WTC11 (cell line): ENCODE results near the gene ZNF598. TPM values are rescaled to one million over a fixed set of nuclear protein-coding genes. Genes with fewer than 3 reads are reported as not detected.
"Not testable (repeated sequence)": the region's sequence is repeated elsewhere in the genome, so short reads cannot be mapped to it uniquely, and the experiment has no call there.

Experiments used
- ATAC-seq: fragments of 200-7000 bp; cut with Tn5 transposase; 2 replicates; pipeline ENCODE4 v1.10.0; 2021; ENCODE audit warnings: mild to moderate bottlenecking, moderate library complexity
- CTCF ChIA-PET: fragments of 300-600 bp; sonication (Branson Sonifier 250); formaldehyde crosslinking; loops from one replicate; lab custom pipeline; 2021; ENCODE audit warnings: antibody characterized with exemption; lab: Charles Lee
- POLR2A ChIA-PET: fragments of 350-600 bp; sonication (Branson Sonifier 250); formaldehyde crosslinking; loops from one replicate; lab custom pipeline; 2021; ENCODE audit warnings: antibody characterized with exemption; lab: Charles Lee
- DNase-seq: peaks from one replicate; pipeline ENCODE4 v3.0.0; 2021; ENCODE audit warnings: low spot score
- H3K27ac Mint-ChIP-seq: 2 replicates; pipeline ENCODE4 v1.8.0; 2021; ENCODE audit warnings: mixed read lengths
- H3K27me3 Mint-ChIP-seq: 2 replicates; pipeline ENCODE4 v1.8.0; 2021; ENCODE audit warnings: low read depth, mild to moderate bottlenecking, moderate library complexity, mixed read lengths
- H3K36me3 Mint-ChIP-seq: 2 replicates; pipeline ENCODE4 v1.8.0; 2021; ENCODE audit warnings: mixed read lengths
- H3K4me1 Mint-ChIP-seq: 2 replicates; pipeline ENCODE4 v1.8.0; 2022; ENCODE audit warnings: mixed read lengths
- H3K4me3 Mint-ChIP-seq: 2 replicates; pipeline ENCODE4 v1.8.0; 2021; ENCODE audit warnings: mild to moderate bottlenecking, moderate library complexity, mixed read lengths
- H3K9me3 Mint-ChIP-seq: 2 replicates; pipeline ENCODE4 v1.8.0; 2021; ENCODE audit warnings: mixed read lengths
- CREM ChIP-seq: sonication (generic); formaldehyde crosslinking; IDR thresholded peaks from 2 replicates; pipeline ENCODE4 v1.8.1; 2022; ENCODE audit warnings: mild to moderate bottlenecking, missing genetic modification reagents, moderate library complexity
- GABPB1 ChIP-seq: sonication (generic); formaldehyde crosslinking; IDR thresholded peaks from 2 replicates; pipeline ENCODE4 v1.8.1; 2023; ENCODE audit warnings: mild to moderate bottlenecking, missing genetic modification reagents
- HMGA2 ChIP-seq: fragments of 250-450 bp; sonication (Bioruptor Pico); IDR thresholded peaks from 2 replicates; pipeline ENCODE4 v1.4.0; 2021; ENCODE audit warnings: mild to moderate bottlenecking, moderate library complexity
- HMGXB4 ChIP-seq: sonication (generic); formaldehyde crosslinking; IDR thresholded peaks from 2 replicates; pipeline ENCODE4 v1.8.1; 2023; ENCODE audit warnings: mild to moderate bottlenecking, moderate library complexity, missing genetic modification reagents
- IRF1 ChIP-seq: sonication (generic); formaldehyde crosslinking; IDR thresholded peaks from 2 replicates; pipeline ENCODE4 v1.8.0; 2023; ENCODE audit warnings: missing genetic modification reagents
- MLX ChIP-seq: sonication (generic); formaldehyde crosslinking; IDR thresholded peaks from 2 replicates; pipeline ENCODE4 v1.8.1; 2023; ENCODE audit warnings: mild to moderate bottlenecking, missing genetic modification reagents, moderate library complexity
- NFATC4 ChIP-seq: fragments of 250-450 bp; sonication (Bioruptor Pico); IDR thresholded peaks from 2 replicates; pipeline ENCODE4 v1.9.0; 2021; ENCODE audit warnings: mild to moderate bottlenecking
- NR3C1 ChIP-seq: sonication (generic); formaldehyde crosslinking; conservative IDR thresholded peaks from 2 replicates; pipeline ENCODE4 v1.8.1; 2023; ENCODE audit warnings: low read depth, mild to moderate bottlenecking, missing genetic modification reagents
- SMAD4 ChIP-seq: sonication (generic); formaldehyde crosslinking; IDR thresholded peaks from 2 replicates; pipeline ENCODE4 v1.8.0; 2022; ENCODE audit warnings: mild to moderate bottlenecking, missing genetic modification reagents
- SOX15 ChIP-seq: fragments of 250-450 bp; sonication (Bioruptor Pico); IDR thresholded peaks from 2 replicates; pipeline ENCODE4 v1.9.0; 2021; ENCODE audit warnings: mild to moderate bottlenecking
- TEAD1 ChIP-seq: sonication (generic); formaldehyde crosslinking; IDR thresholded peaks from 2 replicates; pipeline ENCODE4 v1.8.0; 2022; ENCODE audit warnings: mild to moderate bottlenecking, missing genetic modification reagents
- ZNF317 ChIP-seq: sonication (generic); formaldehyde crosslinking; IDR thresholded peaks from 2 replicates; pipeline ENCODE4 v1.8.1; 2023; ENCODE audit warnings: low read depth, mild to moderate bottlenecking, moderate library complexity, missing genetic modification reagents, borderline replicate concordance
- ZNF532 ChIP-seq: fragments of 250-450 bp; sonication (Bioruptor Pico); IDR thresholded peaks from 2 replicates; pipeline ENCODE4 v1.9.0; 2021; ENCODE audit warnings: mild to moderate bottlenecking, borderline replicate concordance
- ZNF671 ChIP-seq: fragments of 250-450 bp; sonication (Bioruptor Pico); IDR thresholded peaks from 2 replicates; pipeline ENCODE4 v1.8.0; 2021; ENCODE audit warnings: mild to moderate bottlenecking
- total RNA-seq: library from RNA; stranded (reverse); gene quantifications from 3 replicates; pipeline ENCODE4 v1.2.3, GENCODE V29; 2021

Gene ZNF598
- total RNA-seq, 1 experiment from 2014 or later = 66.4 TPM

GRCh38 chr16:2034696-2035430, 25.2 kb upstream of the ZNF598 start (continued):
- TF ChIP-seq ZNF532 (CRISPR knock-in tag) (no peak), ZNF317 (no peak)
- TF ChIP-seq, all 79 proteins: peak for 0

- 0 out of 2 replicates have a peak, but pooled peaks have one; percentile 4 for TF ChIP-seq GABPB1 (CRISPR knock-in tag)
- H3K27me3 Mint-ChIP-seq, DNase-seq, H3K9me3 Mint-ChIP-seq, ATAC-seq, POLR2A ChIA-PET, H3K27ac Mint-ChIP-seq, H3K36me3 Mint-ChIP-seq, H3K4me1 Mint-ChIP-seq, H3K4me3 Mint-ChIP-seq: not testable (repeated sequence)
- CTCF ChIA-PET = interaction anchor here (0.7 to 1.1 kb wide), 4 partner anchors 11 to 118 kb away, joined by 3 to 13 read pairs (median 4); partner anchors contain the start of gene NPW
Measured at GRCh38 chr16:2033909-2034695, 24.5 kb upstream of the ZNF598 start.

GRCh38 chr16:2033057-2033908, 23.7 kb upstream of the ZNF598 start:
- TF ChIP-seq GABPB1 (CRISPR knock-in tag) = 0 out of 2 replicates have a peak, but pooled peaks have one; percentile 10
- TF ChIP-seq HMGA2 (CRISPR knock-in tag) = no peak
- POLR2A ChIA-PET = no interaction called here
- DNase-seq (no peak), ATAC-seq (peak; percentile 18; the same call in 1 of the 2 replicates)
- Mint-ChIP-seq H3K9me3 (no peaks in the 10 kb centered on the region), H3K27ac (no peak overlapping the region), H3K36me3 (no peaks in the 10 kb centered on the region), H3K4me1 (no peaks in the 10 kb centered on the region), H3K27me3 (peaks cover under 1% of the 10 kb centered on the region; the same call in 1 of the 2 replicates), H3K4me3 (no peak overlapping the region)
- CTCF ChIA-PET = interaction anchor here (0.7 to 2.4 kb wide), 7 partner anchors 10 to 118 kb away, joined by 3 to 13 read pairs (median 6); partner anchors contain the start of genes NPW, NTHL1 and TSC2

GRCh38 chr16:2032285-2033056, 22.9 kb upstream of the ZNF598 start:
- ATAC-seq = no peak
- TF ChIP-seq SOX15 (CRISPR knock-in tag) = no peak
- no peak for TF ChIP-seq NFATC4
- no peak for TF ChIP-seq TEAD1 (CRISPR knock-in tag)
- TF ChIP-seq SMAD4 (CRISPR knock-in tag) = no peak
- no peak for TF ChIP-seq MLX (CRISPR knock-in tag)
- no peak for TF ChIP-seq NR3C1 (CRISPR knock-in tag)
- TF ChIP-seq HMGXB4 (CRISPR knock-in tag) = no peak
- no peak for TF ChIP-seq ZNF671 (CRISPR knock-in tag)
- TF ChIP-seq IRF1 (CRISPR knock-in tag) = no peak
- TF ChIP-seq CREM (CRISPR knock-in tag) = no peak

More at GRCh38 chr16:2032285-2033056, 22.9 kb upstream of the ZNF598 start:
- H3K9me3 Mint-ChIP-seq = no peaks in the 10 kb centered on the region
- 0 out of 2 replicates have a peak, but pooled peaks cover 2% of the 10 kb centered on the region for H3K4me1 Mint-ChIP-seq
- DNase-seq = no peak
- ChIA-PET POLR2A (no interaction called here), CTCF (interaction anchor here (0.8 to 2.4 kb wide), 7 partner anchors 9 to 108 kb away, joined by 3 to 11 read pairs (median 6); partner anchors contain the start of genes NPW, NTHL1 and TSC2)
- H3K4me3 Mint-ChIP-seq = no peak overlapping the region
- peaks cover 8% of the 10 kb centered on the region for H3K27me3 Mint-ChIP-seq
- H3K36me3 Mint-ChIP-seq = no peaks in the 10 kb centered on the region
- H3K27ac Mint-ChIP-seq = peak overlapping the region; percentile 63; the same call in 1 of the 2 replicates
